ENCODE measurements around the gene ZFAND2A. TPM values are rescaled to one million over a fixed set of nuclear protein-coding genes. Genes with fewer than 3 reads are reported as not detected.
"Not testable (repeated sequence)": the region's sequence is repeated elsewhere in the genome, so short reads cannot be mapped to it uniquely, and the experiment has no call there.

The ZFAND2A gene
- total and polyA plus RNA-seq, 11 donors, result 5.6 to 25.6 (median 9.9) TPM

- 77 to 83% (median 81%) methylated on average over 9 to 15 of the region's 15 CpGs for WGBS, 4 donors
- H3K4me1 ChIP-seq, result no peaks in the 10 kb centered on the region
- ATAC-seq, result peak in 1 of 4 donors; percentile 24
- TF ChIP-seq, protein P1, sequence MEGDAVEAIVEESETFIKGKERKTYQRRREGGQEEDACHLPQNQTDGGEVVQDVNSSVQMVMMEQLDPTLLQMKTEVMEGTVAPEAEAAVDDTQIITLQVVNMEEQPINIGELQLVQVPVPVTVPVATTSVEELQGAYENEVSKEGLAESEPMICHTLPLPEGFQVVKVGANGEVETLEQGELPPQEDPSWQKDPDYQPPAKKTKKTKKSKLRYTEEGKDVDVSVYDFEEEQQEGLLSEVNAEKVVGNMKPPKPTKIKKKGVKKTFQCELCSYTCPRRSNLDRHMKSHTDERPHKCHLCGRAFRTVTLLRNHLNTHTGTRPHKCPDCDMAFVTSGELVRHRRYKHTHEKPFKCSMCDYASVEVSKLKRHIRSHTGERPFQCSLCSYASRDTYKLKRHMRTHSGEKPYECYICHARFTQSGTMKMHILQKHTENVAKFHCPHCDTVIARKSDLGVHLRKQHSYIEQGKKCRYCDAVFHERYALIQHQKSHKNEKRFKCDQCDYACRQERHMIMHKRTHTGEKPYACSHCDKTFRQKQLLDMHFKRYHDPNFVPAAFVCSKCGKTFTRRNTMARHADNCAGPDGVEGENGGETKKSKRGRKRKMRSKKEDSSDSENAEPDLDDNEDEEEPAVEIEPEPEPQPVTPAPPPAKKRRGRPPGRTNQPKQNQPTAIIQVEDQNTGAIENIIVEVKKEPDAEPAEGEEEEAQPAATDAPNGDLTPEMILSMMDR (IDR thresholded peaks at IDR 0.05), result no peak
- TF ChIP-seq POLR2A (IDR thresholded peaks at IDR 0.05), result no peak
- no peak overlapping the region for H3K4me3 ChIP-seq
- intact Hi-C loops (cut with DNase I), result no loop called here
- no peak overlapping the region for H3K27ac ChIP-seq
- no peaks in the 10 kb centered on the region for H3K9me3 ChIP-seq
- H3K27me3 ChIP-seq, result peaks cover 0 to 52% (median 10%) of the 10 kb centered on the region in 9 donors
- no peak for DNase-seq
- no peaks in the 10 kb centered on the region for H3K36me3 ChIP-seq
Measured at GRCh38 chr7:1201916-1202315, 41.9 kb upstream of the ZFAND2A start.

GRCh38 chr7:1200045-1200444 is 40.0 kb upstream of the ZFAND2A start:
- ATAC-seq (no peak), DNase-seq (no peak)
- no peaks in the 10 kb centered on the region for H3K36me3 ChIP-seq
- H3K9me3 ChIP-seq, result no peaks in the 10 kb centered on the region
- WGBS, 4 donors, result 46 to 58% (median 52%) methylated on average over 10 to 19 of the region's 19 CpGs
- H3K27me3 ChIP-seq, result peaks cover 0 to 40% (median 8%) of the 10 kb centered on the region in 9 donors
- no peaks in the 10 kb centered on the region for H3K4me1 ChIP-seq
- no peak overlapping the region for H3K27ac ChIP-seq
- no peak for TF ChIP-seq POLR2A (IDR thresholded peaks at IDR 0.05)
- TF ChIP-seq, protein P1 (IDR thresholded peaks at IDR 0.05), result no peak
- no peak overlapping the region for H3K4me3 ChIP-seq
- intact Hi-C loops (cut with DNase I), result no loop called here

DNA sequence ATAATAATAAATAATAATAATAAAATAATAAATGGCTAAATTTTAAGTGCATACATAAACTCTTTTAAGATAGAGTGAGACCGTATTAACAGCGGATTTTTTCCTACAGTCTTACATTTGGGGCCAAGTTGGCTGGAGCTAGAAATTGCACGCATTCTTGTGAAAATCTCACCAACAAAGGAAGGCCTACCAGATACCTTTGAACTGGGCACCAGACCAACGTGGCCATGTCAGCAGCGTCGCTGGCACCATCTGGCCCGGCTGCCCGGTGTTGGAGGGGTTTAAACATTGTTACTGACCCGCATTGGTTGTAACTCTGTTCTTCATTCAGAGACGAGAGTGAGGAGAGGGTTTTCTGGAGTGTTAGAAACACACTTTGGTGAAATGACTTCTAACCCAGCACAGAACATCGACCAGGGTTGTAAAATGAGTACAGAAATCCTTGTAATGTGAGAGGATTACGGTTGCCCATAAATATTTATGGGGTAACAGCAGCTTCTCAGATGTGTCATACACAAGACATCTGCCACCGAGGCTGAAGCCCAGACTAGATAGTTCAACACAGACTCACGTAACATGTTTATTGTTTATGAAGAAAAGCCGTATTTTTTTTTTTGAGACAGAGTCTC is 38.1 kb upstream of the ZFAND2A start:
- H3K27me3 ChIP-seq, result peaks cover 0 to 42% (median 13%) of the 10 kb centered on the region in 9 donors
- ATAC-seq, result no peak
- WGBS, 4 donors, result 57 to 65% (median 58%) methylated on average over 15 of the region's 15 CpGs
- no peaks in the 10 kb centered on the region for H3K36me3 ChIP-seq
- no peaks in the 10 kb centered on the region for H3K9me3 ChIP-seq
- H3K27ac ChIP-seq, result no peak overlapping the region
- intact Hi-C loops (cut with DNase I), result no loop called here
- H3K4me1 ChIP-seq, result no peaks in the 10 kb centered on the region
- DNase-seq, result no peak
- H3K4me3 ChIP-seq, result no peak overlapping the region
- TF ChIP-seq, protein P1 (IDR thresholded peaks at IDR 0.05), result no peak
- TF ChIP-seq POLR2A (IDR thresholded peaks at IDR 0.05), result no peak

- 86 to 93% (median 90%) methylated on average over 6 of the region's 6 CpGs for WGBS, 4 donors
- no peak overlapping the region for H3K27ac ChIP-seq
- H3K27me3 ChIP-seq, result peaks cover 0 to 45% (median 10%) of the 10 kb centered on the region in 9 donors
- no peak for DNase-seq
- intact Hi-C loops (cut with DNase I), result no loop called here
- TF ChIP-seq, protein P1 (IDR thresholded peaks at IDR 0.05), result no peak
- TF ChIP-seq POLR2A (IDR thresholded peaks at IDR 0.05), result no peak
- no peak for ATAC-seq
- no peaks in the 10 kb centered on the region for H3K9me3 ChIP-seq
- H3K36me3 ChIP-seq, result no peaks in the 10 kb centered on the region
- no peak overlapping the region for H3K4me3 ChIP-seq
- peaks cover 0 to 7% (median 0%) of the 10 kb centered on the region in 12 donors for H3K4me1 ChIP-seq
Measured at GRCh38 chr7:1196950-1197349, 37.0 kb upstream of the ZFAND2A start.

DNA sequence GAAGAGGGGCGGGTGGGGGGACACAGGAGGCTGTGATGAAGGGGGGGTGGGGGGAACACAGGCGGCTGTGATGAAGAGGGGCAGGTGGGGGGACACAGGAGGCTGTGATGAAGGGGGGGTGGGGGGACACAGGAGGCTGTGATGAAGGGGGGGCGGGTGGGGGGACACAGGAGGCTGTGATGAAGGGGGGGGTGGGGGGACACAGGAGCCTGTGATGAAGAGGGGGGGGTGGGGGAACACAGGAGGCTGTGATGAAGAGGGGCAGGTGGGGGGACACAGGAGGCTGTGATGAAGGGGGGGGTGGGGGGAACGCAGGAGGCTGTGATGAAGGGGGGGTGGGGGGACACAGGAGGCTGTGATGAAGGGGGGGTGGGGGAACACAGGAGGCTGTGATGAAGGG is 36.4 kb upstream of the ZFAND2A start:
- 13 to 17% methylated on average over 2 of the region's 4 CpGs; no CpG with 5 or more reads in 2 of the 4 donors for WGBS, 4 donors
- H3K36me3 ChIP-seq; H3K27ac ChIP-seq; H3K4me3 ChIP-seq; H3K9me3 ChIP-seq; ATAC-seq; DNase-seq; intact Hi-C loops (cut with DNase I); H3K4me1 ChIP-seq: not testable (repeated sequence)
- peaks cover 0 to 43% (median 10%) of the 10 kb centered on the region in 9 donors for H3K27me3 ChIP-seq

All from heart left ventricle (tissue), 16 donors.